SK-N-SH (cell line): ENCODE results near the gene SLC44A2. TPM values are rescaled to one million over a fixed set of nuclear protein-coding genes. Genes with fewer than 3 reads are reported as not detected.

ENCODE experiments used
- CTCF ChIA-PET: fragments of 300-600, 350-600 bp; formaldehyde crosslinking; extraction: SDS; loops from one replicate; lab custom pipeline; 2021; lab: Yijun Ruan, JAX
- POLR2A ChIA-PET: fragments of 350-600 bp; sonication (Branson Sonifier 250); formaldehyde crosslinking; extraction: SDS; loops from one replicate; lab custom pipeline; 2020; ENCODE audit warnings: antibody characterized with exemption, inconsistent platforms; lab: Yijun Ruan, JAX
- DNase-seq: peaks from one replicate; pipeline ENCODE4 v3.0.0; 2012
- H2AFZ ChIP-seq: fragments of 200-600 bp; sonication (generic); 2 replicates; pipeline ENCODE4 v1.8.1; 2016; ENCODE audit warnings: antibody characterized with exemption, mild to moderate bottlenecking, low read depth
- H3F3A ChIP-seq: fragments of 200-600 bp; sonication (generic); replicated peaks from 2 replicates; pipeline ENCODE3; 2016; ENCODE audit warnings: antibody characterized with exemption, mild to moderate bottlenecking; ENCODE audit not compliant: insufficient read depth
- H3K27ac ChIP-seq, 2 experiments: fragments of 200-500 bp in 1 of 2; fragments of 200-600 bp in 1 of 2; sonication (Bioruptor generic) in 1 of 2; sonication (generic), shearing (Covaris generic) in 1 of 2; 2 replicates each; pipeline versions ENCODE4 v1.5.1 to v1.6.1; 2014 to 2016; ENCODE audit warnings: low read depth in 2 of 2, inconsistent platforms in 1 of 2, low read length in 1 of 2, mild to moderate bottlenecking in 1 of 2, mixed read lengths in 1 of 2
- H3K27me3 ChIP-seq: fragments of 200-600 bp; sonication (generic), shearing (Covaris generic); 2 replicates; pipeline ENCODE4 v1.6.1; 2016; ENCODE audit warnings: mixed run types; ENCODE audit not compliant: insufficient read depth
- H3K36me3 ChIP-seq, 2 experiments: fragments of 200-500 bp in 1 of 2; fragments of 200-600 bp in 1 of 2; sonication (Bioruptor generic) in 1 of 2; sonication (generic) in 1 of 2; replicated peaks in 1 of 2; 2 replicates each; pipeline versions ENCODE3 to v1.5.1; 2014 to 2016; ENCODE audit warnings: low read length in 1 of 2, mild to moderate bottlenecking in 1 of 2; ENCODE audit not compliant: insufficient read depth in 2 of 2, control insufficient read depth in 1 of 2
- H3K4me1 ChIP-seq, 2 experiments: fragments of 200-500 bp in 1 of 2; fragments of 200-600 bp in 1 of 2; sonication (Bioruptor generic) in 1 of 2; sonication (generic), shearing (Covaris generic) in 1 of 2; 2 replicates each; pipeline versions ENCODE4 v1.5.1 to v1.6.1; 2014 to 2016; ENCODE audit warnings: low read depth in 1 of 2, low read length in 1 of 2, mixed run types in 1 of 2; ENCODE audit not compliant: insufficient read depth in 2 of 2, control insufficient read depth in 1 of 2
- H3K4me2 ChIP-seq: fragments of 200-600 bp; sonication (generic), shearing (Covaris generic); 2 replicates; pipeline ENCODE4 v1.6.1; 2017; ENCODE audit warnings: mixed run types
- H3K4me3 ChIP-seq, 2 experiments: fragments of 200-500 bp in 1 of 2; fragments of 200-600 bp in 1 of 2; sonication (Bioruptor generic) in 1 of 2; sonication (generic), shearing (Covaris generic) in 1 of 2; 2 replicates each; pipeline versions ENCODE4 v1.5.1 to v1.8.1; 2014 to 2016; ENCODE audit warnings: low read depth in 2 of 2, inconsistent platforms in 1 of 2, low read length in 1 of 2, mild to moderate bottlenecking in 1 of 2, mixed read lengths in 1 of 2, moderate library complexity in 1 of 2
- H3K79me2 ChIP-seq: fragments of 200-600 bp; sonication (generic); 2 replicates; pipeline ENCODE4 v1.8.1; 2017; ENCODE audit warnings: mild to moderate bottlenecking; ENCODE audit not compliant: insufficient read depth
- H3K9ac ChIP-seq: fragments of 200-600 bp; sonication (generic); 2 replicates; pipeline ENCODE4 v1.6.1; 2017; ENCODE audit warnings: mixed run types
- H3K9me2 ChIP-seq: fragments of 200-600 bp; sonication (generic); 2 replicates; pipeline ENCODE4 v1.6.1; 2017; ENCODE audit warnings: mixed run types
- H3K9me3 ChIP-seq: fragments of 200-600 bp; sonication (generic); 2 replicates; pipeline ENCODE4 v1.6.1; 2017; ENCODE audit warnings: mixed run types, mild to moderate bottlenecking, moderate library complexity
- H4K20me1 ChIP-seq: fragments of 200-600 bp; sonication (generic); 2 replicates; pipeline ENCODE4 v1.6.1; 2017; ENCODE audit warnings: mild to moderate bottlenecking, mixed run types; ENCODE audit not compliant: insufficient read depth
- EZH2phosphoT487 ChIP-seq: fragments of 200-600 bp; sonication (generic); IDR thresholded peaks from 2 replicates; pipeline ENCODE4 v1.6.1; 2017; ENCODE audit warnings: low read depth, mixed run types, mild to moderate bottlenecking, antibody characterized with exemption, moderate library complexity, borderline replicate concordance
- GABPA ChIP-seq: IDR thresholded peaks from 2 replicates; pipeline ENCODE4 v1.4.0; 2012; ENCODE audit warnings: low read depth, mild to moderate bottlenecking
- GATA2 ChIP-seq: sonication (generic); formaldehyde crosslinking; IDR thresholded peaks from 2 replicates; pipeline ENCODE4 v1.5.0; 2020; ENCODE audit warnings: mild to moderate bottlenecking, missing genetic modification reagents
- MEF2A ChIP-seq: IDR thresholded peaks from 2 replicates; pipeline ENCODE4 v1.4.0; 2012; ENCODE audit warnings: low read depth, borderline replicate concordance
- RCOR1 ChIP-seq: fragments of 150-350 bp; IDR thresholded peaks from 2 replicates; pipeline ENCODE4 v1.6.1; 2017; ENCODE audit warnings: antibody characterized with exemption, low read length
- WGBS: methylation state at CpG from one replicate; pipeline ENCODE4 v1.1.6; 2017; ENCODE audit warnings: low lambda C conversion rate; 5-methylcytosine and 5-hydroxymethylcytosine counted together
- polyA plus RNA-seq, 3 experiments: library from polyadenylated mRNA; depleted of rRNA; stranded (reverse); fragments of >200 nt; gene quantifications; 2 replicates each; pipeline ENCODE4 v1.2.3, GENCODE V29; 2012
- TF ChIP-seq, protein P1 (sequence below): IDR thresholded peaks from 2 replicates; pipeline ENCODE4 v1.6.1; 2012; ENCODE audit warnings: mild to moderate bottlenecking, low read depth, low read length, moderate library complexity
- TF ChIP-seq, protein P2 (sequence below): IDR thresholded peaks from 2 replicates; pipeline ENCODE4; 2012

SLC44A2 gene
- polyA plus RNA-seq, 1 of the 3 experiments (the other 2 are of a cell fraction), result 61.4 TPM

DNA sequence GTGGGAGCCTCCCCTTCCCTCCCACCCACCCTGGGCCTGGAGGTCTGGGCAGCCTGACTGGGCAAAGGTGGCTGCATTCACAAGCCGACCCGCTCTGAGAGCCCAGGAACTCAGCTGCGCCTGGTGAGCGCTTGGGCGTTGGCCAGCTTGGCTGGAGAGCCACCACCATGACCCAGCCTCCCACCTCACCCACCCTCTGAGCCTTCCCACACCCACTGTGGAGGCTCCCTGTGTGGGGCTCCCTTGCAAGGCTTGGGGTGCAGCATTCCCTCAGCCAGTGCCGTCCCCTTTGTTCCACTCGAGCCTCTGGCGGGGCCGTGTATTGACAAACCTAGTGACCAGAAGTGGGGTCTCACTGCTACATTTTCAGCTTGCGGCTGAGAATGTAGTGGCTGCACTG is 60.8 kb downstream of the SLC44A2 start (continued):
- TF ChIP-seq MEF2A, result no peak
- TF ChIP-seq, protein P1, sequence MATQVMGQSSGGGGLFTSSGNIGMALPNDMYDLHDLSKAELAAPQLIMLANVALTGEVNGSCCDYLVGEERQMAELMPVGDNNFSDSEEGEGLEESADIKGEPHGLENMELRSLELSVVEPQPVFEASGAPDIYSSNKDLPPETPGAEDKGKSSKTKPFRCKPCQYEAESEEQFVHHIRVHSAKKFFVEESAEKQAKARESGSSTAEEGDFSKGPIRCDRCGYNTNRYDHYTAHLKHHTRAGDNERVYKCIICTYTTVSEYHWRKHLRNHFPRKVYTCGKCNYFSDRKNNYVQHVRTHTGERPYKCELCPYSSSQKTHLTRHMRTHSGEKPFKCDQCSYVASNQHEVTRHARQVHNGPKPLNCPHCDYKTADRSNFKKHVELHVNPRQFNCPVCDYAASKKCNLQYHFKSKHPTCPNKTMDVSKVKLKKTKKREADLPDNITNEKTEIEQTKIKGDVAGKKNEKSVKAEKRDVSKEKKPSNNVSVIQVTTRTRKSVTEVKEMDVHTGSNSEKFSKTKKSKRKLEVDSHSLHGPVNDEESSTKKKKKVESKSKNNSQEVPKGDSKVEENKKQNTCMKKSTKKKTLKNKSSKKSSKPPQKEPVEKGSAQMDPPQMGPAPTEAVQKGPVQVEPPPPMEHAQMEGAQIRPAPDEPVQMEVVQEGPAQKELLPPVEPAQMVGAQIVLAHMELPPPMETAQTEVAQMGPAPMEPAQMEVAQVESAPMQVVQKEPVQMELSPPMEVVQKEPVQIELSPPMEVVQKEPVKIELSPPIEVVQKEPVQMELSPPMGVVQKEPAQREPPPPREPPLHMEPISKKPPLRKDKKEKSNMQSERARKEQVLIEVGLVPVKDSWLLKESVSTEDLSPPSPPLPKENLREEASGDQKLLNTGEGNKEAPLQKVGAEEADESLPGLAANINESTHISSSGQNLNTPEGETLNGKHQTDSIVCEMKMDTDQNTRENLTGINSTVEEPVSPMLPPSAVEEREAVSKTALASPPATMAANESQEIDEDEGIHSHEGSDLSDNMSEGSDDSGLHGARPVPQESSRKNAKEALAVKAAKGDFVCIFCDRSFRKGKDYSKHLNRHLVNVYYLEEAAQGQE, result no peak
- TF ChIP-seq, protein P2, sequence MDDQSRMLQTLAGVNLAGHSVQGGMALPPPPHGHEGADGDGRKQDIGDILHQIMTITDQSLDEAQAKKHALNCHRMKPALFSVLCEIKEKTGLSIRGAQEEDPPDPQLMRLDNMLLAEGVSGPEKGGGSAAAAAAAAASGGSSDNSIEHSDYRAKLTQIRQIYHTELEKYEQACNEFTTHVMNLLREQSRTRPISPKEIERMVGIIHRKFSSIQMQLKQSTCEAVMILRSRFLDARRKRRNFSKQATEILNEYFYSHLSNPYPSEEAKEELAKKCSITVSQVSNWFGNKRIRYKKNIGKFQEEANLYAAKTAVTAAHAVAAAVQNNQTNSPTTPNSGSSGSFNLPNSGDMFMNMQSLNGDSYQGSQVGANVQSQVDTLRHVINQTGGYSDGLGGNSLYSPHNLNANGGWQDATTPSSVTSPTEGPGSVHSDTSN, result no peak

DNA sequence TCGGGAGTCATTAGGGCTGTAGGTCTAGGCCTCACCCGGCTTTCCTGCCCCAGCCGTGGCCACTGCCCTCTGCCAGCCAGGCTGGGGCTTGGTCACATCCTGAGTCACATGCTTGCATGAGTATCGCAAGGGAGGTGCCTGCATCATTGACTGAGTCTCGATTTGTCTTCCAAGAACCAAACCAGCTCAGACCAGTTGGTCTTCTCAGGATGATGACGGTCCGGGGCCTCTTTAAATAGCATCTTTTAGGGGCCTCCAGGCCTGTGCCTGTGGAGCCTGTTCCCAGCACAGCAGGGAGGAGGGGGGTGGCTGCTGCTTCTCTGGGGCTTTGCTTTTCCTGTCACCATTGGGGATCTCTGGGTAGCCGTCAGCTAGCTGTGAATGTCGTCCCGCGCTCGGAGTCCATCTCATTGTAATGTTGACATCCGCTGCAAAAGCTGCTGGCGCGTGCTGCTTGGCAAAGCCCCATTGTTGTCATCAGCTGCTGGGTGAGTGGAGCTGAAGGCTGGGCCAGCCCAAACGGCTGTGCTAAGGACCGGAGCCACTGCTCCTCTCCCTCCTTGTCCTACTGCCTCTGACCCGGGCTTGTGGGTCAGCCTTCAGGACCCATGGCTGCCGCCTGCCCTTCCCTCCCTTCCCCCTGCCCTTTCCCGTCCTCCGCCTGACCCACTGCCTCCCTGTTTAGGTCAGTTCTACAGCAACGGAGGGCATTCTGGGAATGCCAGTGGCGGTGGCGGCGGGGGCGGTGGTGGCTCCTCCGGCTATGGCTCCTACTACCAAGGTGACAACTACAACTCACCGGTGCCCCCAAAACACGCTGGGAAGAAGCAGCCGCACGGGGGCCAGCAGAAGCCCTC is 61.5 kb downstream of the SLC44A2 start:
- Histone ChIP-seq H4K20me1 (peaks cover 81% of the 10 kb centered on the region), H3K4me2 (no peak overlapping the region), H3F3A (peaks cover 13% of the 10 kb centered on the region), H3K4me1 (no peaks in the 10 kb centered on the region), H3K36me3 (peaks cover 61 to 96% of the 10 kb centered on the region in 2 experiments), H3K9me2 (no peaks in the 10 kb centered on the region), H2AFZ (no peak overlapping the region), H3K27ac (no peak overlapping the region), H3K9ac (no peak overlapping the region), H3K79me2 (peaks cover 26% of the 10 kb centered on the region), H3K4me3 (no peak overlapping the region), H3K27me3 (no peaks in the 10 kb centered on the region), H3K9me3 (no peaks in the 10 kb centered on the region)
- CTCF ChIA-PET, result interaction anchor here (0.7 to 3.2 kb wide), 4 partner anchors 13 to 106 kb away, joined by 3 to 22 read pairs (median 8); partner anchors contain the start of gene QTRT1
- DNase-seq, result peak; percentile 10
- 89% methylated on average over 12 of the region's 31 CpGs for WGBS
- POLR2A ChIA-PET, result no interaction called here
- TF ChIP-seq RCOR1 (no peak), EZH2phosphoT487 (no peak), GABPA (no peak), GATA2 (CRISPR knock-in tag) (no peak)
